ENCODE measurements around the gene SEMA3A. TPM values are rescaled to one million over a fixed set of nuclear protein-coding genes. Genes with fewer than 3 reads are reported as not detected.
"Not testable (repeated sequence)": the region's sequence is repeated elsewhere in the genome, so short reads cannot be mapped to it uniquely, and the experiment has no call there.

The SEMA3A gene
- total RNA-seq, 2 experiments from 2014 or later: 3.2 to 3.3 TPM

GRCh38 chr7:84214757-84215156 is 20.2 kb upstream of the SEMA3A start:
- not testable (repeated sequence) for DNase-seq; H3K27me3 Mint-ChIP-seq; H3K27ac Mint-ChIP-seq; H3K9me3 Mint-ChIP-seq; H3K4me1 Mint-ChIP-seq; ATAC-seq (ENCODE audit: low read depth); H3K4me3 Mint-ChIP-seq; H3K36me3 Mint-ChIP-seq
- POLR2A ChIA-PET: interaction anchor here (0.6 kb wide), 1 partner anchor 26 kb away, joined by 3 read pairs; no protein-coding TSS in a partner anchor

- Mint-ChIP-seq H3K4me1 (no peaks in the 10 kb centered on the region), H3K36me3 (no peaks in the 10 kb centered on the region), H3K4me3 (no peak overlapping the region), H3K27ac (no peak overlapping the region), H3K9me3 (no peaks in the 10 kb centered on the region), H3K27me3 (no peaks in the 10 kb centered on the region)
- POLR2A ChIA-PET: no interaction called here
- DNase-seq (no peak), ATAC-seq (ENCODE audit: low read depth) (no peak)
Measured at GRCh38 chr7:84210301-84210700, 15.7 kb upstream of the SEMA3A start.

GRCh38 chr7:84209006-84209405 is 14.4 kb upstream of the SEMA3A start:
- no peak overlapping the region for H3K4me3 Mint-ChIP-seq
- no peaks in the 10 kb centered on the region for H3K9me3 Mint-ChIP-seq
- POLR2A ChIA-PET: no interaction called here
- DNase-seq: no peak
- H3K36me3 Mint-ChIP-seq: no peaks in the 10 kb centered on the region
- H3K4me1 Mint-ChIP-seq: no peaks in the 10 kb centered on the region
- ATAC-seq (ENCODE audit: low read depth): no peak
- H3K27ac Mint-ChIP-seq: no peak overlapping the region
- no peaks in the 10 kb centered on the region for H3K27me3 Mint-ChIP-seq

- no peaks in the 10 kb centered on the region for H3K36me3 Mint-ChIP-seq
- H3K9me3 Mint-ChIP-seq: no peaks in the 10 kb centered on the region
Measured at GRCh38 chr7:84207615-84208014, 13.0 kb upstream of the SEMA3A start.

GRCh38 chr7:84207025-84207424 is 12.4 kb upstream of the SEMA3A start:
- no peak for DNase-seq
- POLR2A ChIA-PET: no interaction called here
- ATAC-seq (ENCODE audit: low read depth): no peak
- Mint-ChIP-seq H3K27me3 (no peaks in the 10 kb centered on the region), H3K9me3 (no peaks in the 10 kb centered on the region), H3K4me3 (no peak overlapping the region), H3K27ac (no peak overlapping the region), H3K36me3 (no peaks in the 10 kb centered on the region), H3K4me1 (no peaks in the 10 kb centered on the region)

More at GRCh38 chr7:84207615-84208014, 13.0 kb upstream of the SEMA3A start:
- ATAC-seq (ENCODE audit: low read depth): no peak
- no peak for DNase-seq
- Mint-ChIP-seq H3K27ac (no peak overlapping the region), H3K4me1 (no peaks in the 10 kb centered on the region), H3K27me3 (no peaks in the 10 kb centered on the region), H3K4me3 (no peak overlapping the region)
- POLR2A ChIA-PET: no interaction called here

GRCh38 chr7:84204655-84205054 is 10.1 kb upstream of the SEMA3A start:
- no peak overlapping the region for H3K4me3 Mint-ChIP-seq
- no peak for ATAC-seq (ENCODE audit: low read depth)
- POLR2A ChIA-PET: no interaction called here
- no peaks in the 10 kb centered on the region for H3K9me3 Mint-ChIP-seq
- no peaks in the 10 kb centered on the region for H3K36me3 Mint-ChIP-seq
- no peaks in the 10 kb centered on the region for H3K4me1 Mint-ChIP-seq
- DNase-seq: no peak
- H3K27ac Mint-ChIP-seq: no peak overlapping the region
- no peaks in the 10 kb centered on the region for H3K27me3 Mint-ChIP-seq

GRCh38 chr7:84202855-84203254 is 8.3 kb upstream of the SEMA3A start:
- Mint-ChIP-seq H3K27ac (no peak overlapping the region), H3K4me3 (no peak overlapping the region), H3K27me3 (no peaks in the 10 kb centered on the region), H3K36me3 (no peaks in the 10 kb centered on the region), H3K4me1 (peaks cover 3% of the 10 kb centered on the region), H3K9me3 (no peaks in the 10 kb centered on the region)
- DNase-seq (no peak), ATAC-seq (ENCODE audit: low read depth) (no peak)
- POLR2A ChIA-PET: no interaction called here

- DNase-seq (no peak), ATAC-seq (ENCODE audit: low read depth) (no peak)
- H3K4me3 Mint-ChIP-seq: no peak overlapping the region
- H3K36me3 Mint-ChIP-seq: no peaks in the 10 kb centered on the region
- POLR2A ChIA-PET: no interaction called here
- peaks cover 2% of the 10 kb centered on the region for H3K27me3 Mint-ChIP-seq
- no peaks in the 10 kb centered on the region for H3K9me3 Mint-ChIP-seq
- H3K4me1 Mint-ChIP-seq: peaks cover 7% of the 10 kb centered on the region
- H3K27ac Mint-ChIP-seq: no peak overlapping the region
Measured at GRCh38 chr7:84200859-84201258, 6.3 kb upstream of the SEMA3A start.

- POLR2A ChIA-PET: no interaction called here
- no peak for ATAC-seq (ENCODE audit: low read depth)
- no peaks in the 10 kb centered on the region for H3K36me3 Mint-ChIP-seq
- no peak overlapping the region for H3K4me3 Mint-ChIP-seq
- H3K27me3 Mint-ChIP-seq: peaks cover 2% of the 10 kb centered on the region
- H3K27ac Mint-ChIP-seq: no peak overlapping the region
- H3K4me1 Mint-ChIP-seq: peaks cover 14% of the 10 kb centered on the region
- no peaks in the 10 kb centered on the region for H3K9me3 Mint-ChIP-seq
- DNase-seq: no peak
Measured at GRCh38 chr7:84199216-84199615, 4.6 kb upstream of the SEMA3A start.

GRCh38 chr7:84196084-84196503 is 1.5 kb upstream of the SEMA3A start:
- no peaks in the 10 kb centered on the region for H3K9me3 Mint-ChIP-seq
- ATAC-seq (ENCODE audit: low read depth): no peak
- H3K27me3 Mint-ChIP-seq: peaks cover 4% of the 10 kb centered on the region
- POLR2A ChIA-PET: no interaction called here
- H3K4me1 Mint-ChIP-seq: peaks cover 22% of the 10 kb centered on the region
- H3K4me3 Mint-ChIP-seq: peak overlapping the region; percentile 32
- no peak for DNase-seq
- no peaks in the 10 kb centered on the region for H3K36me3 Mint-ChIP-seq
- H3K27ac Mint-ChIP-seq: no peak overlapping the region

GRCh38 chr7:84195295-84196060 is 889 bp upstream of the SEMA3A start:
- H3K27ac Mint-ChIP-seq: no peak overlapping the region
- no peaks in the 10 kb centered on the region for H3K36me3 Mint-ChIP-seq
- peaks cover 4% of the 10 kb centered on the region for H3K27me3 Mint-ChIP-seq
- DNase-seq: no peak
- H3K4me1 Mint-ChIP-seq: peaks cover 22% of the 10 kb centered on the region
- no peak for ATAC-seq (ENCODE audit: low read depth)
- POLR2A ChIA-PET: interaction anchor here (1.2 kb wide), 1 partner anchor 218 kb away, joined by 8 read pairs; no protein-coding TSS in a partner anchor
- H3K9me3 Mint-ChIP-seq: no peaks in the 10 kb centered on the region
- H3K4me3 Mint-ChIP-seq: peak overlapping the region; percentile 92

- DNase-seq (no peak), ATAC-seq (ENCODE audit: low read depth) (no peak)
- POLR2A ChIA-PET: no interaction called here
- H3K27ac Mint-ChIP-seq: no peak overlapping the region
- no peaks in the 10 kb centered on the region for H3K36me3 Mint-ChIP-seq
- H3K27me3 Mint-ChIP-seq: peaks cover 4% of the 10 kb centered on the region
- H3K4me1 Mint-ChIP-seq: peaks cover 20% of the 10 kb centered on the region
- H3K4me3 Mint-ChIP-seq: peak overlapping the region; percentile 92
- no peaks in the 10 kb centered on the region for H3K9me3 Mint-ChIP-seq
Measured at GRCh38 chr7:84193747-84194146, 842 bp downstream of the SEMA3A start.

- Mint-ChIP-seq H3K4me1 (peaks cover 25% of the 10 kb centered on the region), H3K36me3 (no peaks in the 10 kb centered on the region), H3K4me3 (peak overlapping the region; percentile 30), H3K27me3 (peaks cover 4% of the 10 kb centered on the region), H3K9me3 (no peaks in the 10 kb centered on the region), H3K27ac (no peak overlapping the region)
- DNase-seq (no peak), ATAC-seq (ENCODE audit: low read depth) (no peak)
- POLR2A ChIA-PET: no interaction called here
Measured at GRCh38 chr7:84191842-84192241, 2.7 kb downstream of the SEMA3A start.

- POLR2A ChIA-PET: no interaction called here
- ATAC-seq (ENCODE audit: low read depth) (no peak), DNase-seq (no peak)
- Mint-ChIP-seq H3K27ac (no peak overlapping the region), H3K4me3 (no peak overlapping the region), H3K36me3 (no peaks in the 10 kb centered on the region), H3K27me3 (peaks cover 4% of the 10 kb centered on the region), H3K4me1 (peaks cover 24% of the 10 kb centered on the region), H3K9me3 (no peaks in the 10 kb centered on the region)
Measured at GRCh38 chr7:84191261-84191660, 3.3 kb downstream of the SEMA3A start.
